SKM-1 (cell line): Measurements from ENCODE around the gene HLA-E.
A peak's percentile ranks its signal among the peaks of the same experiment; 100 is the strongest.

ENCODE experiments used
- DNase-seq: peaks from one replicate; lab custom pipeline; 2025; ENCODE audit not compliant: unreplicated experiment; lab: John Stamatoyannopoulos, UW

Gene HLA-E

GRCh38 chr6:30541515-30542403 is 52.5 kb downstream of the HLA-E start:
- peak; percentile 60 for DNase-seq

GRCh38 chr6:30542404-30542725 is 53.1 kb downstream of the HLA-E start:
- DNase-seq: no peak

GRCh38 chr6:30542915-30543314 is 53.6 kb downstream of the HLA-E start:
- no peak for DNase-seq
